Measurements from ENCODE around the gene MYL9.
"Not testable (repeated sequence)": the region's sequence is repeated elsewhere in the genome, so short reads cannot be mapped to it uniquely, and the experiment has no call there.

MYL9 gene

GRCh38 chr20:36541227-36541767 lies at the start of gene MYL9:
Gene MYL9 (plus strand): TSS chr20:36541519. CDS start chr20:36544885, 3,366 bp downstream.
- DNase-seq: no peak

GRCh38 chr20:36491901-36492617 lies 49.3 kb upstream of the MYL9 start:
- DNase-seq: no peak

- no peak for DNase-seq
Observed at GRCh38 chr20:36493051-36493800, 48.1 kb upstream of the MYL9 start.

- DNase-seq: no peak
Observed at GRCh38 chr20:36493801-36494114, 47.6 kb upstream of the MYL9 start.

- DNase-seq: no peak
Observed at GRCh38 chr20:36496707-36497669, 44.3 kb upstream of the MYL9 start.

GRCh38 chr20:36497856-36498255 lies 43.5 kb upstream of the MYL9 start:
- DNase-seq: no peak

GRCh38 chr20:36498386-36499179 lies 42.7 kb upstream of the MYL9 start:
- no peak for DNase-seq

GRCh38 chr20:36499211-36499610 lies 42.1 kb upstream of the MYL9 start:
- DNase-seq: no peak

GRCh38 chr20:36499723-36500501 lies 41.4 kb upstream of the MYL9 start:
- DNase-seq: no peak

- DNase-seq: no peak
Observed at GRCh38 chr20:36501367-36502006, 39.8 kb upstream of the MYL9 start.

- DNase-seq: no peak
Observed at GRCh38 chr20:36504295-36504694, 37.0 kb upstream of the MYL9 start.

- DNase-seq: no peak
Observed at GRCh38 chr20:36506253-36506652, 35.1 kb upstream of the MYL9 start.

GRCh38 chr20:36507746-36508145 lies 33.6 kb upstream of the MYL9 start:
- DNase-seq: no peak

- DNase-seq: no peak
Observed at GRCh38 chr20:36519012-36519719, 22.2 kb upstream of the MYL9 start.

- no peak for DNase-seq
Observed at GRCh38 chr20:36519944-36520343, 21.4 kb upstream of the MYL9 start.

- DNase-seq: no peak
Observed at GRCh38 chr20:36521526-36521925, 19.8 kb upstream of the MYL9 start.

- DNase-seq: not testable (repeated sequence)
Observed at GRCh38 chr20:36522412-36522811, 18.9 kb upstream of the MYL9 start.

- DNase-seq: no peak
Observed at GRCh38 chr20:36523341-36523740, 18.0 kb upstream of the MYL9 start.

GRCh38 chr20:36525620-36526365 lies 15.5 kb upstream of the MYL9 start:
- DNase-seq: no peak

Measured in cerebellar nuclear complex (tissue), 1 donor.